ENCODE data around the gene A2M. TPM values are rescaled to one million over a fixed set of nuclear protein-coding genes. Genes with fewer than 3 reads are reported as not detected.

Gene A2M
- total and polyA plus RNA-seq, 2 of the 8 experiments (the other 6 are each of a cell fraction or from before 2014, with no cell fraction given), result 0.15 TPM; not detected in 1

GRCh38 chr12:9064201-9064814, 51.4 kb downstream of the A2M start:
- Histone ChIP-seq H2BK20ac (ENCODE audit: low read length) (no peak overlapping the region), H2BK120ac (replicated peaks; ENCODE audit: low read depth, low read length) (no peak overlapping the region), H3K23ac (ENCODE audit: insufficient read length) (no peak overlapping the region), H2BK5ac (ENCODE audit: low read depth, low read length) (peak overlapping the region; percentile 75; the same call in 1 of the 2 replicates), H2AFZ (ENCODE audit: low read length) (no peak overlapping the region; the same call in 1 of the 2 replicates), H3K79me1 (ENCODE audit: low read depth, low read length) (no peaks in the 10 kb centered on the region), H4K20me1 (replicated peaks in 1 of 2; ENCODE audit: control insufficient read depth in 1 of 2, insufficient read depth in 2 of 2, low read length in 2 of 2) (no peaks in the 10 kb centered on the region), H3K4me2 (ENCODE audit: insufficient read depth in 1 of 2, low read depth in 2 of 2, low read length in 2 of 2) (peak overlapping the region; percentile 43 to 69), H3K56ac (replicated peaks; ENCODE audit: insufficient read length, low read depth, low read length) (peak overlapping the region; percentile 92), H3K9me3 (ENCODE audit: insufficient read depth in 2 of 2, low read depth in 1 of 2, low read length in 1 of 2) (no peaks in the 10 kb centered on the region), H3K27ac (ENCODE audit: low read depth, low read length) (peak overlapping the region; percentile 80; the same call in 1 of the 2 replicates), H3K4me1 (replicated peaks in 1 of 4; ENCODE audit: control insufficient read depth in 3 of 4, insufficient read depth in 4 of 4, low read length in 3 of 4) (peaks cover 0 to 9% (median 6%) of the 10 kb centered on the region in 4 experiments; a peak in 5 of 7 replicates), H4K8ac (ENCODE audit: extremely low read depth, insufficient read depth, low read length) (peak overlapping the region; percentile 95), H4K5ac (ENCODE audit: insufficient read length, low read depth, low read length) (peak overlapping the region; percentile 18), H3K18ac (ENCODE audit: extremely low read depth, low read length) (peak overlapping the region; percentile 85; the same call in 1 of the 2 replicates), H2BK15ac (ENCODE audit: low read length) (no peak overlapping the region), H3K36me3 (ENCODE audit: control insufficient read depth in 2 of 4, insufficient read depth in 4 of 4, low read length in 3 of 4) (no peaks in the 10 kb centered on the region), H2AK5ac (ENCODE audit: low read depth, low read length) (no peak overlapping the region), H3K4me3 (ENCODE audit: extremely low read depth in 1 of 4, insufficient read depth in 2 of 4, low read depth in 3 of 4, low read length in 4 of 4) (peak overlapping the region; percentile 52 to 83 (median 81)), H3K14ac (ENCODE audit: insufficient read length) (no peak overlapping the region), H3K23me2 (ENCODE audit: low read depth, low read length) (peaks cover 4% of the 10 kb centered on the region; the same call in 1 of the 2 replicates), H2BK12ac (ENCODE audit: low read depth, low read length) (no peak overlapping the region), H3K9ac (replicated peaks in 1 of 4; ENCODE audit: extremely low read depth in 1 of 4, low read depth in 3 of 4, low read length in 3 of 4) (peak overlapping the region; percentile 22 to 78 (median 74); a peak in 6 of 7 replicates), H3K4ac (replicated peaks; ENCODE audit: insufficient read length, low read depth, low read length) (peak overlapping the region; percentile 69), H4K91ac (replicated peaks; ENCODE audit: insufficient read length, low read length) (peak overlapping the region; percentile 89), H3K27me3 (replicated peaks in 1 of 4; ENCODE audit: control insufficient read depth in 3 of 4, extremely low read depth in 1 of 4, insufficient read depth in 3 of 4, low read length in 3 of 4) (no peaks in the 10 kb centered on the region), H3K79me2 (ENCODE audit: control insufficient read depth in 1 of 2, insufficient read depth in 2 of 2, low read length in 2 of 2) (no peaks in the 10 kb centered on the region)
- peak; percentile 13 for FAIRE-seq
- peak in 1 of 2 experiments; percentile 9 for DNase-seq (ENCODE audit: low read depth in 1 of 2, low spot score in 2 of 2)
- 2% methylated on average over 36 of the region's 51 CpGs; no CpG with 5 or more reads in 1 of the 2 experiments for WGBS, 2 experiments (ENCODE audit: extremely low coverage in 1 of 2, insufficient coverage in 1 of 2, insufficient read length in 1 of 2, insufficient replicate concordance in 2 of 2, low coverage in 1 of 2, low lambda C conversion rate in 2 of 2, missing lambda C conversion rate in 1 of 2)
- ChIA-PET POLR2A (ENCODE audit: partially characterized antibody) (interaction anchor here (0.6 to 3.1 kb wide), 11 partner anchors 11 to 589 kb away, joined by 3 to 20 read pairs (median 4); partner anchors contain the start of genes M6PR and PHC1), CTCF (ENCODE audit: partially characterized antibody) (interaction anchor here (0.6 to 3.1 kb wide), 8 partner anchors 14 to 171 kb away, joined by 3 to 19 read pairs (median 3); partner anchors contain the start of gene M6PR)
- TF ChIP-seq, protein P1, sequence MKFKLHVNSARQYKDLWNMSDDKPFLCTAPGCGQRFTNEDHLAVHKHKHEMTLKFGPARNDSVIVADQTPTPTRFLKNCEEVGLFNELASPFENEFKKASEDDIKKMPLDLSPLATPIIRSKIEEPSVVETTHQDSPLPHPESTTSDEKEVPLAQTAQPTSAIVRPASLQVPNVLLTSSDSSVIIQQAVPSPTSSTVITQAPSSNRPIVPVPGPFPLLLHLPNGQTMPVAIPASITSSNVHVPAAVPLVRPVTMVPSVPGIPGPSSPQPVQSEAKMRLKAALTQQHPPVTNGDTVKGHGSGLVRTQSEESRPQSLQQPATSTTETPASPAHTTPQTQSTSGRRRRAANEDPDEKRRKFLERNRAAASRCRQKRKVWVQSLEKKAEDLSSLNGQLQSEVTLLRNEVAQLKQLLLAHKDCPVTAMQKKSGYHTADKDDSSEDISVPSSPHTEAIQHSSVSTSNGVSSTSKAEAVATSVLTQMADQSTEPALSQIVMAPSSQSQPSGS (IDR thresholded peaks at IDR 0.05; ENCODE audit: low read length), result no peak
- no peak for TF ChIP-seq SIRT6 (IDR thresholded peaks at IDR 0.05; ENCODE audit: low read length)
- peak; percentile 56 to 72 for TF ChIP-seq RAD21 (IDR thresholded peaks at IDR 0.05 in 1 of 2, conservative IDR thresholded peaks at IDR 0.05 in 1 of 2; ENCODE audit: low read depth in 2 of 2, low read length in 2 of 2)
- no peak for TF ChIP-seq MAFK (IDR thresholded peaks at IDR 0.05; ENCODE audit: low read depth, low read length)
- peak; percentile 27; the same call in 1 of the 2 replicates for TF ChIP-seq YY1 (IDR thresholded peaks at IDR 0.05; ENCODE audit: low read depth, low read length)
- TF ChIP-seq SIX5 (IDR thresholded peaks at IDR 0.05; ENCODE audit: low read depth, low read length), result no peak
- TF ChIP-seq POU5F1 (IDR thresholded peaks at IDR 0.05; ENCODE audit: low read depth, low read length), result no peak
- TF ChIP-seq TAF1 (IDR thresholded peaks at IDR 0.05; ENCODE audit: low read depth, low read length), result peak; percentile 53
- no peak for TF ChIP-seq CBX8 (IDR thresholded peaks at IDR 0.05; ENCODE audit: borderline replicate concordance, low read depth, low read length)
- TF ChIP-seq CBX5 (IDR thresholded peaks at IDR 0.05; ENCODE audit: low read depth, low read length), result no peak

Measured in H1 (cell line).